Breast epithelium (tissue), 4 donors: ENCODE data around the gene SRGAP3. TPM values are rescaled to one million over a fixed set of nuclear protein-coding genes. Genes with fewer than 3 reads are reported as not detected.
A peak's percentile ranks its signal among the peaks of the same experiment; 100 is the strongest.

Experiments
- DNase-seq, 2 donors: peaks; one replicate each; pipeline ENCODE4 v3.0.0-alpha.2; 2019; ENCODE audit warnings: low spot score in 2 of 2
- H3K27ac ChIP-seq, 2 donors: fragments of 200-600 bp; sonication (generic) in 1 of 2; one replicate each; pipeline ENCODE4 v1.5.1; 2016 to 2019; ENCODE audit warnings: mild to moderate bottlenecking in 1 of 2
- H3K27me3 ChIP-seq, 2 donors: fragments of 200-600 bp; sonication (generic) in 1 of 2; one replicate each; pipeline versions ENCODE4 v1.5.1 to v1.6.0; 2017 to 2019; ENCODE audit warnings: control low read depth in 1 of 2, mild to moderate bottlenecking in 1 of 2
- H3K36me3 ChIP-seq: fragments of 200-600 bp; one replicate; pipeline ENCODE4 v1.5.1; 2019
- H3K4me1 ChIP-seq, 2 donors: fragments of 200-600 bp; sonication (generic); one replicate each; pipeline ENCODE4 v1.5.1; 2016 to 2019; ENCODE audit warnings: control low read depth in 1 of 2
- H3K4me3 ChIP-seq, 3 donors: fragments of 200-600 bp; sonication (generic); 1 replicate in 2 of 3; 2 replicates in 1 of 3; pipeline ENCODE4 v1.5.1; 2016 to 2019; ENCODE audit warnings: mild to moderate bottlenecking in 3 of 3, moderate library complexity in 2 of 3
- H3K9me3 ChIP-seq, 2 donors: fragments of 200-600 bp; sonication (generic) in 1 of 2; one replicate each; pipeline ENCODE4 v1.5.1; 2016 to 2019; ENCODE audit warnings: control low read depth in 1 of 2
- POLR2A ChIP-seq: fragments of 450-650 bp; IDR thresholded peaks from one replicate; pipeline ENCODE4 v1.6.1; 2016; ENCODE audit warnings: antibody characterized with exemption, mild to moderate bottlenecking, moderate library complexity
- POLR2AphosphoS5 ChIP-seq, 3 donors: sonication (generic); formaldehyde crosslinking; IDR thresholded peaks; one replicate each; pipeline ENCODE4 v1.6.1; 2017; ENCODE audit warnings: antibody characterized with exemption in 3 of 3
- intact Hi-C: fragments of 100-400 bp; cut with DNase I; formaldehyde crosslinking; loops from one replicate; pipeline ENCODE4 v1.15.1; 2023; ENCODE audit warnings: low total_unique reads
- total RNA-seq, 3 donors: library from RNA; depleted of rRNA; stranded (reverse); fragments of >200 nt; gene quantifications; one replicate each; pipeline ENCODE4 v1.1.0, GENCODE V29; 2016
- TF ChIP-seq, protein P1 (sequence below), 3 donors: fragments of 450-650 bp; IDR thresholded peaks; one replicate each; pipeline ENCODE4 v1.5.1; 2016 to 2017; ENCODE audit warnings: antibody characterized with exemption in 3 of 3, mild to moderate bottlenecking in 3 of 3, moderate library complexity in 3 of 3

SRGAP3 gene
- total RNA-seq, 3 donors from 2014 or later, result 13.6 to 21.5 (median 19.0) TPM

- Histone ChIP-seq H3K4me3 (no peak overlapping the region), H3K27me3 (no peaks in the 10 kb centered on the region), H3K36me3 (no peaks in the 10 kb centered on the region), H3K4me1 (no peaks in the 10 kb centered on the region), H3K9me3 (no peaks in the 10 kb centered on the region), H3K27ac (no peak overlapping the region)
- DNase-seq, result no peak
- TF ChIP-seq POLR2AphosphoS5 (IDR thresholded peaks at IDR 0.05), result no peak
- TF ChIP-seq POLR2A, result no peak
- TF ChIP-seq, protein P1, sequence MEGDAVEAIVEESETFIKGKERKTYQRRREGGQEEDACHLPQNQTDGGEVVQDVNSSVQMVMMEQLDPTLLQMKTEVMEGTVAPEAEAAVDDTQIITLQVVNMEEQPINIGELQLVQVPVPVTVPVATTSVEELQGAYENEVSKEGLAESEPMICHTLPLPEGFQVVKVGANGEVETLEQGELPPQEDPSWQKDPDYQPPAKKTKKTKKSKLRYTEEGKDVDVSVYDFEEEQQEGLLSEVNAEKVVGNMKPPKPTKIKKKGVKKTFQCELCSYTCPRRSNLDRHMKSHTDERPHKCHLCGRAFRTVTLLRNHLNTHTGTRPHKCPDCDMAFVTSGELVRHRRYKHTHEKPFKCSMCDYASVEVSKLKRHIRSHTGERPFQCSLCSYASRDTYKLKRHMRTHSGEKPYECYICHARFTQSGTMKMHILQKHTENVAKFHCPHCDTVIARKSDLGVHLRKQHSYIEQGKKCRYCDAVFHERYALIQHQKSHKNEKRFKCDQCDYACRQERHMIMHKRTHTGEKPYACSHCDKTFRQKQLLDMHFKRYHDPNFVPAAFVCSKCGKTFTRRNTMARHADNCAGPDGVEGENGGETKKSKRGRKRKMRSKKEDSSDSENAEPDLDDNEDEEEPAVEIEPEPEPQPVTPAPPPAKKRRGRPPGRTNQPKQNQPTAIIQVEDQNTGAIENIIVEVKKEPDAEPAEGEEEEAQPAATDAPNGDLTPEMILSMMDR (IDR thresholded peaks at IDR 0.05), result no peak
- intact Hi-C loops, result no loop called here
Observed at GRCh38 chr3:8990266-8991215, 258.9 kb downstream of the SRGAP3 start.

DNA sequence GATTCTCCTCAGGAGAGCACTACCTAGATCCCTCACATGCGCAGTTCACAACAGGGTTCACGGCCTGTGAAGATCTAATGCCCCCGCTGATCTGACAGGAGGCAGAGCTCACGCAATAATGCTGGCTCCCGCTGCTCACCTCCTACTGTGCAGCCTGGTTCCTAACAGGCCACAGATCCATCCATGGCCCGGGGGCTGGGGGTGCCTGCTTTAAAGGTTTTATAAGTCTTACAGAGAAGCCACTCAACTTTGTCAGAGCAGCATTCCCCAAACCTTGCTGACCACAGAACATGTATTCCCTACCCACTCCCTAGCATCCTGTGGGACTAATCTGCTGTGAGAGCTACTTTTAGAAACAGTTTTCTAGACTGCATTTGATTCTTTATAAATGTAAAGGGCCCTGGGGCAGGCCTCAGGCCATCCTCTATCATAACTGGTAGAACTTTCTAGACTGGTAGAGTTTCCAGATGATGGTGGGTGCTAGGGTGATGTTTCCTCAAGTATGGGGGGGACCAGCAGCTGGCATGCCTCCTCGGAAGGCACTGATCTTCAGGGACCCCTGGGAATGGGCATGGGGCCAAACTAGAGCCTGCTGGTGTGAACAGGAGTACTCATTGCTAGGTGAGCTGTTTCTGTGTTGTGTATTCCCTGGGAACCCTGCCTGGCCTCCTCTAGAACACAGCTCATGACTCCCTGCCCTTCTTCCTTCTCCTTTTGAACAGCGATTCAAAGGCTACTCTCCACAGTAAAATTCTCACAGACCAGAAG, 260.5 kb downstream of the SRGAP3 start:
- H3K27ac ChIP-seq, result no peak overlapping the region
- H3K9me3 ChIP-seq, result no peaks in the 10 kb centered on the region
- intact Hi-C loops, result loop anchor here (10.0 kb wide), 1 partner anchor 316 kb away; no protein-coding TSS in a partner anchor
- no peak overlapping the region for H3K4me3 ChIP-seq
- H3K4me1 ChIP-seq, result no peaks in the 10 kb centered on the region
- no peak for DNase-seq
- H3K36me3 ChIP-seq, result no peaks in the 10 kb centered on the region
- TF ChIP-seq, protein P1 (IDR thresholded peaks at IDR 0.05), result no peak
- TF ChIP-seq POLR2AphosphoS5 (IDR thresholded peaks at IDR 0.05), result no peak
- no peak for TF ChIP-seq POLR2A
- no peaks in the 10 kb centered on the region for H3K27me3 ChIP-seq

DNA sequence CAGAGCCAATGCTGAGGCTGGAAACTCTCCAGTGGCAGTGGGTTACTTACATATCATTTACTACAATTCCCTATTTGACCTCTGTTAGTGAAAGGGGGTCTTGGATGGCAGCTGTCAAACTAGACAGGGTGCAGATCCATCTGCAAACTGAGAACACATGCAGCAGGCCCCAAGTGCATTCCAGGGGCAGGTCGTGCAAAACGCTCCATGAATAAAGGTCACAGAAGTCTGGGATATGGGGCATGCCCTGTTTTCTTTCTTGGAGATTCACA, 261.1 kb downstream of the SRGAP3 start:
- no peaks in the 10 kb centered on the region for H3K9me3 ChIP-seq
- H3K4me1 ChIP-seq, result no peaks in the 10 kb centered on the region
- no peak overlapping the region for H3K4me3 ChIP-seq
- no peak overlapping the region for H3K27ac ChIP-seq
- intact Hi-C loops, result loop anchor here (10.0 kb wide), 1 partner anchor 316 kb away; no protein-coding TSS in a partner anchor
- TF ChIP-seq POLR2AphosphoS5 (IDR thresholded peaks at IDR 0.05) (no peak), POLR2A (no peak)
- TF ChIP-seq, protein P1 (IDR thresholded peaks at IDR 0.05), result no peak
- DNase-seq, result no peak
- H3K36me3 ChIP-seq, result no peaks in the 10 kb centered on the region
- no peaks in the 10 kb centered on the region for H3K27me3 ChIP-seq

- DNase-seq, result peak in 1 of 2 donors; percentile 68
- Histone ChIP-seq H3K27me3 (no peaks in the 10 kb centered on the region), H3K9me3 (no peaks in the 10 kb centered on the region), H3K4me1 (no peaks in the 10 kb centered on the region), H3K27ac (no peak overlapping the region), H3K36me3 (no peaks in the 10 kb centered on the region), H3K4me3 (no peak overlapping the region)
- intact Hi-C loops, result loop anchor here (10.0 kb wide), 1 partner anchor 317 kb away; no protein-coding TSS in a partner anchor
- no peak for TF ChIP-seq POLR2AphosphoS5 (IDR thresholded peaks at IDR 0.05)
- TF ChIP-seq, protein P1 (IDR thresholded peaks at IDR 0.05), result peak in 2 of 3 donors; percentile 58 to 66
- TF ChIP-seq POLR2A, result no peak
Observed at GRCh38 chr3:8987645-8988383, 261.6 kb downstream of the SRGAP3 start.
